Hematopoietic multipotent progenitor cell treated with erythropoietin and hydrocortisone succinate and interleukin-3 and kit ligand, for 17 days (in vitro differentiated cells): ENCODE measurements around the gene SDK1.
"Not testable (repeated sequence)": the region's sequence is repeated elsewhere in the genome, so short reads cannot be mapped to it uniquely, and the experiment has no call there.

Experiments
- DNase-seq: peaks from one replicate; pipeline ENCODE4 v3.0.0-alpha.2; 2015; ENCODE audit warnings: low spot score

Gene SDK1

DNA sequence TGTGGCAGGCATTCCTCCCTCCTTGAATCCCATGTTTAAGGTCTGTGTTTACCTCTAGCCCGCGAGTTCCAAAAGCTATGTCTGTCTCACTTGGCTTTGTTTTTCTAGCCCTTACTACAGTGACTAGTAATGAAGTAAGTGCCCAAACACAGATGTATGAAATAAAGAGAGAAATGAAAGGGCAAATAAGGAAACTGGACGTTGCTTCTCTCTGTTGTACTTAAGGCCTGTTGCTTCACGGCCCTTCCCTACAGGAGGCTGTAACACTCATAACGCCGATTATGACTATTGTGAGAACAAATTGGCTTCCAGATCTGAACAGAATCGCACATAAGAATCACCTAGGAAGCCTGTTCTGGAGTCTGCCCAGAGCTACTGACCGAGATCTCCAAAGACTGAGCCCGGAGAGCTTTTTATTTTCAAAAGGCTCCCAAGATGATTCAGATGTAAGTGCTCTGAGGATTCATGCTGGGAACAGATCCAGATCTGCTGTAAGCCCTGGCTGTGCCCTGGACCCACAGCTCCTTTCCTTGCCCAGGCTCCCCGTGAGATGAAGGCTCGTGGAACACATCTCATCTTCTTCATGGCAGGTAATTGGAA lies 432.6 kb downstream of the SDK1 start:
- no peak for DNase-seq

DNA sequence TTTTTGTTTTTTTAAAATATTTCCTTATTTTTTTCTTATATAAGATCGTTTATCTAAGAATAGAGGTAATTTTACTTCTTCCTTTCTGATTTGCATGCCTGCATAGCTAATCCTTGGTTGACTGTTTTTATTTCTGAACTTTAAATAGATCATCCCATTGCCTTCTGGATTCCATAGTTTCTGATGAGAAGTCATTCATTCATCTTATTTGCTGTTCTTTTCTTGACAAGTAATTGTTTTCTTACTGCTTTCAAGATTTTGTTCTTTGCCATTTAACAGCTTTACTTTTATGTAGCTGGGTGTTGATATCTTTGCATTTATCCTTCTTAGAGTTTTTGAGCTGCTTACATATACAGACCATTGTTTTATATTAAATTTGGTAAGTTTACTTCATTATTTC lies 437.9 kb downstream of the SDK1 start:
- no peak for DNase-seq

DNA sequence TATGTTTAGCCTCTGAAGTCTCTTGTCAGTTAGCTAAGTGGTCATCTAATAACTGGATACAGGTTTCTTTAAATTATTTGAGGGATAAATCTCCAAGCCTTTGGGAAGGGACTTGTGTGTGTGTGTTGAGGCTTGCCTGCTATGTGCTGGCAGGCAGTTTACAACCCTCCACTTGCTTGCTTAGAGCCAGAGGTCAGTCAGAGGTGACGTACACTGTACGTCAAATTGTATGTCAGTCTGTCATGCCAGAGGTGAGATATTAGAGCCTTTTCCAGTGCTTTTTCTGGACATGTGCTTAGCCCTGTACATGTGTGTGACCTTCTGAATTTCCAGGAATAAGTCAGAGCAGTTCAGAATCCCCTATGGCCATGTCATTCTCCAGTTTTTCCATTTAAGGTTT lies 438.9 kb downstream of the SDK1 start:
- no peak for DNase-seq

DNA sequence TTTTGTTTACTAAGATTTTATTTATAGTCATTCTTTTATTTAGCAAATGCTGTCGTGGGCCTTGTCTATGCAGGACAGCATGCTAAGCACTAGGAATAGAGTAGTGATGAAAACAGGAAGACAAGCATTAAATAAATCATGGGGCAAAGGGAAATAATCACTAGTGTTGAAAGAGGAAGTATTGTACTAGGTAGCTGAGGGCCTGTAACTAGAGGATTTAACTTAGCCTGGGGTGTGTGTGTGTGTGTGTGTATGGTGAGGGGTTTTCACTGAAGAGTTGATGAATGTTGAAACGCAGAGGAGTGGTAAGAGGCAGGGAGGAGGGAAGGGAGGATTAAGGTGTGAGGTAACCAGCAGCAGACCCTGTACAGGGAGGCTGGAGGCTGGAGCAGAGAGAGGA lies 446.4 kb downstream of the SDK1 start:
- no peak for DNase-seq

DNA sequence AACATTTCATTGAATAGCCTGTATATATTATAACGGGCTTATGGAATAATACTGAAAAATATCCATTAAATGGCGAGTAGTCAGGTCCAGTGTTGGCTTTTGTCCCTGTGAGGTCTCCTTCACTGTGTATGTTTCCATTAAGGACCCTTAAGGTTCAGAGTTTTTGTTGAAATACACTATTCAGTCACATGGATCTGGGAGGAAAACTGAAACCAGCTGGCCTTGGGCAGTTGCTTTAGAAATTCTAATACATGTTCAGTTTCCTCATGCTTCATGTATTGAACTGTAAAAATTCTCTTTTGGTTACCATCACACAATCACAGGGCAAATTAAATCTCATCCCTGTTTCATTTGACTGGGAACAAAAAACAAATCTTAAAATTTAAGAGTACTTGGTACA lies 447.3 kb downstream of the SDK1 start:
- DNase-seq = no peak

DNA sequence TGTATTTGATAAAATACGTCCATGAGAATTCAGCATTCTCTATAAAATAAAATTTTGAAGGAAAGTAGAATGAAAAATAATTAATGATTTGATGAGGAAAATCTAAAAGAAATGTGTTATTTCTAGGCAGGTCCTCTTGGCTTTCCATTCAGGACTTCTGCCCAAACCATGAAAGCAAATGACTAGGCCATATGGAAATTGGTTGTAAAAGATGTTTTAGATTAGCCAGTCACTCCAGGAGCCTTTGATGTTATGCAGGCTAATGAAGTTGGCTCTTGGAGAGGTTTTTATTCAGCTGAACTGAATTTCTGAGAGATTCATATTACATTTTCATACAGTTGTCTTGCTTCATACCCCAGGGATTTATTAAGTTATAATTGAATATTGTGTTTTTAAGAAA lies 452.8 kb downstream of the SDK1 start:
- no peak for DNase-seq

DNA sequence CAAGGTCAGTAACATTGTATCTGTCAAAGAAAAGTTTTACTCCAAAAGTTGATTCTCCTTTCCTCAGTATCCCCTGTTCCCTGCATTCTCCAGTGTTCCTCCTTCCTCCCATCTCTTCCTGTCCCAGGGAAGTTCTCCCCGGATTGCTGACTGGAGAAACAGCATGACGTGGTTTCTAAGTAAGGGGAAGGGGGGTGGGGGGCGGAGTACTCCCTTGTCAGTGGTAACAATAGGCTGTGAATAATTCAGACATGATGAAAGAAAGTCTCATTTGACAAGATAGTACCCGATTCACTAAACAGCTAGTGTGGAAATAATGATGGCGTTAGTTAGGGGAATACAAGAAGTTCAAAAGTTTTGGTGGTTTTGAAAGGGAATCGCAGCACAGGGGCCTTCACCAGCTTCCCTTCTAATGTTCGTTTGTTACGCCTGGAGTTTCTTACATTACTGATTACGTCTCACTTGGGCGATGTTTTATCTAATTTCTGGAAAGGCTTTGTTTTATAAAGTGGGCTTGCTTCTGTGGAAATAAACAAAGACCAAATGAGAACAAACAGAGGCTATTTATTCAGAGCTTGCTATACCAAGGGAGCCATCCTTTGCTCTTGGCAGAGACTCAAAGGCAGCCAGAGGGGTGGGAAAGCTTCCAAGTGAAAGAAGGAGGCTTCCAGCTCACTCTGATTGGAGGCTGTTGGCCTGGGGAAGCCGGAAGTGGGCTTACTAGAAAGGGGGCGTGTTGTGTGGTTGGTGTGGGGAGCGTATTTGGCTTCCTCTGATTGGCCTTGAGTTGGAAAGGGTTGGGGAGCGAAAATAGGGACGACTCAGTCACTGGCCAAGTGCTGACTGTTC lies 453.7 kb downstream of the SDK1 start:
- no peak for DNase-seq

DNA sequence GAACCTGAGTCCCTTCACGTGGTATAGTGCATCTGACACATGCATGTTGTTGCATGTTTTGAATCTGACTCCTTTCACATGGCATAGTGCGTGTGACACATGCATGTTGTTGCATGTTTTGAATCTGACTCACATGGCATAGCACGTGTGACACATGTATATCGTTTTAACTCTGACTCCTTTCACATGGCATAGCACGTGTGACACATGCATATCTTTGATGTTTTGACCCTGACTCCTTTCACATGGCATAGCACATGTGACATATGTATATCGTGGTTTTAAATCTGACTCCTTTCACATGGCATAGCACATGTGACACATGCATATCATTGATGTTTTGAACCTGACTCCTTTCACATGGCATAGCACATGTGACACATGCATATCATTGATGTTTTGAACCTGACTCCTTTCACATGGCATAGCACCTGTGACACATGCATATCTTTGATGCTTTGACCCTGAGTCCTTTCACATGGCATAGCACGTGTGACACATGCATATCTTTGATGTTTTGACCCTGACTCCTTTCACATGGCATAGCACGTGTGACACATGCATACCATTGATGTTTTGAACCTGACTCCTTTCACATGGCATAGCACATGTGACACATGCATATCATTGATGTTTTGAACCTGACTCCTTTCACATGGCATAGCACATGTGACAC lies 454.9 kb downstream of the SDK1 start:
- not testable (repeated sequence) for DNase-seq

DNA sequence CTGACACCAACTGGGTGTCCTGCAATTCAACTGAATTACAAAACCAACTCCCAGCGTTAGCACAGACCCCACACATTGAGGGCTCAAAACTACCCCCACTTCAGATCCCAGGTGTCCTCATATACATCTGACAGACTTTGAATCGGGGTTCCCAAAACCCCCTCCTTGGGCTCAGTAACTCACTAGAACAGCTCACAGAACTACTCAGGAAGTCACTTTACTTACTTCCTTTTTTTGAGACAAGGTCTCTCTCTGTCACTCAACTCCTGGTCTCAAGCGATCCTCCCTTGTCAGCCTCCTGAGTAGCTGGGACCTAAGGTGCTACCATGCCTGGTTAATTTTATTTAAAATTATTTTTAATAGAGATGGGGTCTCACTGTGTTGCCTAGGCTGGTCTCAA lies 456.0 kb downstream of the SDK1 start:
- DNase-seq = no peak

DNA sequence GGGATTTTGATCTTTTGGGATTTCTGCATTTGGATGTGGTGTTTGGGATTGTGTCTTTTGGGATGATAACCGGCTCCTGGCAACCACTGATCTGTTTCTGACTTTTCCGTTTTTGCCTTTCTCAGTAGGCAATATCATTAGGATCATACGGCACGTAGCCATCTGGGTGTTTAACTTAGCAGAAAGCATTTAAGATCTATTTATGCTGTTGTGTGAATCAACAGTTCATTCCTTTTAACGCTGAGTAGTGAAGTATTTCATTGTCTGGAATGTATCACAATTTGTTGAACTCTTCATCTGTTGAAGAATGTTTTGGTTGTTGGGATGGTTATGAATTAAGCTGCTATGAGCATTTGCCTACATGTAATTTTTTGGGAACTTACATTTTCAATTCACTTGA lies 459.6 kb downstream of the SDK1 start:
- no peak for DNase-seq

DNA sequence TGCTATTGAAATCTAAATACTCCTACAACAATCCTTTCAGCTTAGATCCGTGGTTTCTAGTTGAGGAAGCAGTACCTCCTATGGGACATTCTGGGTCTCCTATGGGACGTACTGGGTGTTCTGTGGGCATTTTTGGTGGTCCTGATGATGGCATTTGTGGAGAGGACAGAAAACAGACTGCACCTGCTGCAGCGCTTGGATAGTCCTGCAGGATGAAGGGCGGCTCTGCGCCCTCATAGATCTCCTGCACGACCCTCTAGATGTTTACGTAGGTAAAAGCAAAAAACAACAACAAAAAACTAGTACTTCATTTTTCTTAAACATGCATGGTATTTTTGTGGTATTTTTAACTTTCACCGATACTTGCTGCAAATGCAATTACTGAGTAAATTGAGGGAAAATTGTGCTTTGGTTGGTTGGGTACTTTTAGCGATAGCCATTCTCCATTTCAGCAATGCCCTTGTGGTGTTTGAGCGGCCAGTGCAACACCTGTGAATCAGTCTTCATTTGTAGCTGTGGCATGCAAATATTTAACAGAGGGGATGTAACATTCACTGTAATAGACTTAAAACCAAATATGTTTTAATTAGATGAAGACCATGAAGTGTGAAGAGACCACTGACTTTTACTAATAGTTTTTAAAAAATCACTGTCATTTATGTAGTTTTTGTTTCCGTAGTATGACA lies 461.2 kb downstream of the SDK1 start:
- DNase-seq = no peak

DNA sequence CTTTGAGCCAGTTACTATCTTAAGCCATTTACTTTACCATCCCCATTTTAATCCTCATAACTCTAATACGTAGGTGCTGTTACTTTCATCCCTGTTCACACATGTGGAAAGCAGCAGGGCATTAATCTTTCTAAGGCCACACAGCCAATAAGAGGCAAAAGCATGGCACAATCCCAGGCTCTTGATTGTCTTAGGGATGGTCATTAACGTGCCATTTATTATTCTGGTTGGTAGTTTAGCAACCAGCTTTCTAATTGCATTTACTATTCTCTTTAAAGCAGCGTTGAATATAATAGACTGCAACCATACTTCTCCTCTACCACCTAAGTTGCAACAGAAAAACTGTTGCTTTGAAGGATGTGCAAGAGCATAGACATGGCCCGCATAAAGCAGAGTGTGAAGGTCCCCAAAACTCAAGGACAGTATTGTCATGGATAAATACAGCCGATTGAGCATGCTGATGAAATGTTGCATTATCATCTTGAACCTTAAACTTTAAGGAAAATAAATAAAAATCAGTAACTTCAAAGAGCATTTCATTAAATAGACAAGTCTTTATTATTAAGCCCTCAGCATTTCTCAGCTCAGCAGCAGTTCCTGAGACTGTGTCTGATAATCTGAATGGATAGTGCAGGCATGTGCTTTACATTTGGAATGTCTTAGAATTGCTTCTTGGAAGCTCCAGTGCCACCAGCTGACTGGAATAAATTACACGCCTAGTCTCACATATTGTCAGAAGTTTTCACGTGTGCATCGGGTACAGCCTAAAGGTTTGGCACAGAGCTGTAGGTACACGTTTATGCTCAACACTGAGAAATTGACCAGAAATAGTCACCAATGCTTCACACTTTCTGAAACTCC lies 467.1 kb downstream of the SDK1 start:
- DNase-seq = no peak

DNA sequence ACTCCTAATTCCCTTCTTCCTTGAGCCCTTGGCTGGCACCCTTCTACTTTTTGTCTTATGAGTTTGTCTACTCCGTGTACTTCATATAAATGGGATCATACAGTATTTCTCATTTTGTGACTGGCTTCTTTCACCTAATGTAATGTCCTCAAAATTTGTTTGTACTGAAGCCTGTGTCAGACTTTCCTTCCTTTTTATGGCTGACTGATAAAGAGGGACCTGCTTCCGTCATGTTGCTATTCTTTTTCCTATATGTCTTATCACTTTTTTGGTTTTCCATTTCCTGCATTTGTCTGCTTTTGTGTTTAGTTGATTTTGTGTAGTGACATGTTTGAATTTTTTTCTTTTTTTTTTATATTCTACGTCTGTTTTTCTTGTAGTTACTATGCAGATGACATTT lies 470.9 kb downstream of the SDK1 start:
- no peak for DNase-seq

DNA sequence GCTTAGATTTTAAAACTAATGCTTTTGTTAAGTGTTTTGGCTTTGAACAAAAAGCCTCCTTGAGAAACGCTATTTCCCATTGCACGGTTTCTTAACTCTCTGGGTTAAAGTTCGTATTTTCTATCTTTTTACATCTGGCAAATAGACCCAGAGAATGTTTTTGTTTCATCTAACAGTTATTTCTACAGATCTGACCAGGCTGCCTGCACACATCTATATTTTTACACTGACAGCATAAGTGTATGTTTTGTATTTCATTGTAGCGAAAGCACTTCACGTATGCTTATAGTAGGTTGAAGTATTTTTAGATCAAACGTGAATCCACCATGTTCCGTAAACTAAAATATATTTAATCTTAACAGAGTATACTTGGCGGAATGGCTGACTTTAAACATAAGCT lies 477.3 kb downstream of the SDK1 start:
- no peak for DNase-seq

DNA sequence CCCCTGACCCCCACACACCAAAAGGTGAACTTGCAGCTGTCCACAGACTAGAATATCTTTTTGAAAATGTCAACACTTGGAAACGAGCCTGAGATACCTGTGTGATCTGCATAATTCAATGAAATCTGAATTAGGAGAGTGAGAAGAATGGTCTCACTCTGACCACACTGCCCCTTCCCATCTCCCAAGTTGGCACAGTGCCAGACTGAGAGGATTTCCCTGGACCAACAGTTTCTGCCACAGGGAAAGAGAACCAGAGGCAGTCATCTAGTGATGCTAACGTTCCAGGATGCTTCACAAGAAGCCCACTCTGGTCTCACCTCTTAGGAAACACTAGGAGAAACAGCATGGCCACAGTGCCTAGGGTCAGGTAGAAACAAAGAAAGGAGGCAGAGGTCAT lies 479.0 kb downstream of the SDK1 start:
- DNase-seq = no peak

DNA sequence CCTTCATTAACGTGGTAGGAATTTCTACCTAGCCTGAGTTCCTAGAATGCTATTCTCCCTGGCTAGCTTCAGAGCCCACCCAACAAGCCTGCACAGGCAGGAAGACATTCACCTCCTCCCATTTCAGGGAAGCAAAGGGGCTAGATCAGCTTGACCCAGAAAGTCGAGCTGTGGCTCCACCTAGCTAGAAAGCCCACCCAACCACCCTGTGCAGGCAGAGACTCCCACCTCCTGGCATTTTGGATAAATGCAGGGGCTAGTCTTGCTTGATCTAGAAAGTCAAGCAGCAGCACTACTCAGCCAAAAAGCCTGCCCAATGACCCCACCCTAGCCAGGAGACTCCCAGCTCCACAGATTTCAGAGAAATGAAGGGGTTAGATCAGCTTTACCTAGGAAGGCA lies 479.5 kb downstream of the SDK1 start:
- DNase-seq = no peak

DNA sequence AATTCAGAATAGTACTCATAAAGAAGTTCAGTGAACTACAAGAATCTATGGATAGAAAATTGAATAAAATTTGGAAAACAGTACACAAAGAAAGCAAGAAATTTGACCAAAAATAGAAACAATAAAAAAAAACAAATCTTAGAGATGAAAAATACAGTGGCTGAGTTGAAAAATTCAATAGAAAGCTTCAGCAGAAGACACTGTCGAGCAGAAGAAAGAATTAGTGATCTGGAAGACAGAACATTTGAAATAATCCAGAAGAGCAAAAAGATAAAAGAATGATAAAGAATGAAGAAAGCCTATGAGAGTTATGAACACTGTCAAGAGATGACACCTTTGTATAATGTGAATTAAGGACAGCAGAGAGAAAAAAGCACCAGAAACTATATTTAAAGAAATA lies 480.6 kb downstream of the SDK1 start:
- no peak for DNase-seq

DNA sequence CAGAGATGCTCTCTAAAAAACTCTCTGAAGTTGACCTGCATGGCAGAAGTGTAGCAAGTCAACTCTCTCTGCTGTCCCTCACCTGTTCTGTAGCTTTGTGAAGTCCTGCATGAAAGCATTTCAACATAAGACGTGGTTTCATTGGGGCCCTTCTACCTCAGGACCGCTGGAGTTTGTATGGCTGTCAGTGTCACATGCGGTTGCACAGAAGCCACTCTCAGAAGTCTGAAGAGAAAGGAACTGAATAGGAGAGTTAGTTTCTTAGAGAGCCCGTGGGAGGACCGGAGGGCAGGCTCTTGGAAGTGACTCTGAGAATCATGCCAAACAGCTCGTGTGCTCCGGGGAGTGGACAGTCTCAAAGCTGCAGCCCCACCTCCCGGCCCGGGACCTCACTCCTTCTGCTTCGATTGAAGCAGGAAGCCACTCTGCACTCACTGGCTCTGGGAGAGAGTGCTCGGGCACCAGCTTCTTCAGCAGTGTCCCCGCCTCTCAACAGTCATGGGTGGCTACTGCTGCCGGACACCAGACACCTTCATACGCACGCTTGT lies 486.7 kb downstream of the SDK1 start:
- no peak for DNase-seq

DNA sequence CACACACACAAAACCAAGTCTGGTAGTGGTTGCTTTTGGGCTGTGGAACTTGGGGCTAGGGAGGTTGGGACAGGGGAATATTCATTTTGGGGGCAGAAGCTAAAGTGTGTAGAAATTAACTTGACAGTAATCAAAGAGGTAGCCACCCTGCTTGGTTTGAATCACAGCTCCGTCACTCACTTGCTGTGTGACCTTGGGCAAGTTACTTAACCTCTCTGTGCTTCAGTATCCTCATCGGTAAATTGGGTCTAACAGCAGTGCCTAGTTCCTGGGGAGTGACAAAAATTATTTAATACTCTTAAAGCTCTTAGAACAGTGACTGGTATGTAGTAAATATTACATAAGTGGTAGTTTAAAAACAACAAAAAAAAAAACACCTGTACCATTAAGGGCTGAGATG lies 489.8 kb downstream of the SDK1 start:
- no peak for DNase-seq

DNA sequence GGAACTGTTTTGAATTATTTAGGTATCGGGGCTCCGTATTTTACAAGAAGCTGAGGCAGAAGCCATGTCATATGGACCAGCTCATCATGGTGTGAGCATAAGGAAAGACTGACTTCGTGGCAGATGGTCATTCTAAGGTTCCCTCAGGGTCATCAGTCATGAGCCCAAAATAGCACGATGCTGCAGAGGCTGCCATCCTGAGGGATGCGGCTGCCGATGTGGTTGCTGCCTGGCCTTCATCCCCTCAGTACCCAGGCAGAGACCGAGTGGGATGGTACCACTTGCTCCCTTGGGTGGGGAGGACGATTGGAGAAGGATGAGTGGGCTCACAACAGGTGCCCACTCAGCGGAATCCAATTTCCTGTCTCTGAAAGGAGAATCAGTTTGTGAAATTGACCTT lies 490.3 kb downstream of the SDK1 start:
- DNase-seq = no peak

DNA sequence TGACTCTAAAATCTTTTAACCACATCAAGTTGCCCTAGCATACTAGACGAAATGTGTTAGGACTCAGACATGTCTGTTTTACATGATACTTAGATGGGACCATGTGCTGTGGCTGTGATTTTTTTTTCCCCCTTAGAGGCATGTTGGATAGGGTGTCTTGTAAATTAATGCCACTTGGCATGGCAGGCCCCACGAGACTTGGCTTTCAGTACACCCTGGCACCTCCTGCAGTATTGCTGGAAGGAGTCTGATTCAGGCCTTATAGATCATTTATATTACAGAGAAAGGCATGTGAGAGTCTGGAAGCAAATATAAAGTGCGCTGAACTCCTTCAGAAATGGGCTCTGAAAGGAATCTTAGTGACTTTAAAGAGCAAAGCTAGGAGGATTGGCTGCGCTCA lies 494.1 kb downstream of the SDK1 start:
- DNase-seq = no peak

DNA sequence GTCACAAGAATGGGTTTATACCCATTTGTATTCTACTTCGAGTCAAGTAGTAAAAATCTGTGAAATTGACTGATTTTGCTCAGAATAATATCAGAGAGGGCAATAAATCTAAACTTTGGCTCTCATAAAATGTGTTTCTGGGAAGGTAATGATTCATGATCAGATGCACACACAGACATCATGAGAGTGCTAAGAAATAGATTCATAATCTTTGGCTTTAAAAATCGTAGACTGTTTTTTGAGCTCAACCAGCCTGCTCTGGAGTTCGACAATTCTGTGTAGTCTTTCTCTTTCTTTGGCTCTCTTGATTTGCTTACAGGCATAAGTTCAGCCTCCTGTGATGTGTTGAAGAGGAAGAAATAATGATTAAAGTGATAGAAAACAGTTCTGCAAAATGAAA lies 494.7 kb downstream of the SDK1 start:
- no peak for DNase-seq
